Measurements from ENCODE around the gene SNX6.
A peak's percentile ranks its signal among the peaks of the same experiment; 100 is the strongest.
"Not testable (repeated sequence)": the region's sequence is repeated elsewhere in the genome, so short reads cannot be mapped to it uniquely, and the experiment has no call there.

The SNX6 gene

GRCh38 chr14:34562776-34563150 is 67.2 kb downstream of the SNX6 start:
- DNase-seq (ENCODE audit: low read depth): no peak

- not testable (repeated sequence) for DNase-seq (ENCODE audit: low read depth)
These were observed 67.7 kb downstream of the SNX6 start for GRCh38 chr14:34562037-34562775.

GRCh38 chr14:34556498-34556829 is 73.5 kb downstream of the SNX6 start:
- DNase-seq (ENCODE audit: low read depth): not testable (repeated sequence)

GRCh38 chr14:34555583-34556497 is 74.1 kb downstream of the SNX6 start:
- DNase-seq (ENCODE audit: low read depth): not testable (repeated sequence)

GRCh38 chr14:34554540-34555250 is 75.3 kb downstream of the SNX6 start:
- DNase-seq (ENCODE audit: low read depth): no peak

GRCh38 chr14:34549276-34549966 is 80.5 kb downstream of the SNX6 start:
- DNase-seq (ENCODE audit: low read depth): not testable (repeated sequence)

- DNase-seq (ENCODE audit: low read depth): no peak
These were observed 81.4 kb downstream of the SNX6 start for GRCh38 chr14:34548472-34548981.

- not testable (repeated sequence) for DNase-seq (ENCODE audit: low read depth)
These were observed 82.8 kb downstream of the SNX6 start for GRCh38 chr14:34547136-34547520.

- DNase-seq (ENCODE audit: low read depth): not testable (repeated sequence)
These were observed 83.4 kb downstream of the SNX6 start for GRCh38 chr14:34546272-34547135.

GRCh38 chr14:34540181-34541059 is 89.5 kb downstream of the SNX6 start:
- DNase-seq (ENCODE audit: low read depth): not testable (repeated sequence)

GRCh38 chr14:34539407-34540180 is 90.4 kb downstream of the SNX6 start, which contains the start of gene EAPP:
Gene EAPP, minus strand, starts transcription at chr14:34539701. Its CDS starts 73 bp downstream, at chr14:34539628.
- peak; percentile 94 for DNase-seq (ENCODE audit: low read depth)

GRCh38 chr14:34538871-34539406 is 91.0 kb downstream of the SNX6 start:
- no peak for DNase-seq (ENCODE audit: low read depth)

- not testable (repeated sequence) for DNase-seq (ENCODE audit: low read depth)
These were observed 91.9 kb downstream of the SNX6 start for GRCh38 chr14:34538096-34538495.

GRCh38 chr14:34537677-34538009 is 92.3 kb downstream of the SNX6 start:
- no peak for DNase-seq (ENCODE audit: low read depth)

- no peak for DNase-seq (ENCODE audit: low read depth)
These were observed 92.8 kb downstream of the SNX6 start for GRCh38 chr14:34536951-34537676.

GRCh38 chr14:34527591-34527990 is 102.4 kb downstream of the SNX6 start:
- DNase-seq (ENCODE audit: low read depth): no peak

- not testable (repeated sequence) for DNase-seq (ENCODE audit: low read depth)
These were observed 105.7 kb downstream of the SNX6 start for GRCh38 chr14:34524216-34524615.

GRCh38 chr14:34522496-34522895 is 107.5 kb downstream of the SNX6 start:
- no peak for DNase-seq (ENCODE audit: low read depth)
